HG03139 (cell line): ENCODE results near the gene PIWIL1.

Source experiments
- ATAC-seq: cut with Tn5 transposase; IDR thresholded peaks from one replicate; pipeline ENCODE4 v1.9.1; 2021; ENCODE audit not compliant: unreplicated experiment

Gene PIWIL1

DNA sequence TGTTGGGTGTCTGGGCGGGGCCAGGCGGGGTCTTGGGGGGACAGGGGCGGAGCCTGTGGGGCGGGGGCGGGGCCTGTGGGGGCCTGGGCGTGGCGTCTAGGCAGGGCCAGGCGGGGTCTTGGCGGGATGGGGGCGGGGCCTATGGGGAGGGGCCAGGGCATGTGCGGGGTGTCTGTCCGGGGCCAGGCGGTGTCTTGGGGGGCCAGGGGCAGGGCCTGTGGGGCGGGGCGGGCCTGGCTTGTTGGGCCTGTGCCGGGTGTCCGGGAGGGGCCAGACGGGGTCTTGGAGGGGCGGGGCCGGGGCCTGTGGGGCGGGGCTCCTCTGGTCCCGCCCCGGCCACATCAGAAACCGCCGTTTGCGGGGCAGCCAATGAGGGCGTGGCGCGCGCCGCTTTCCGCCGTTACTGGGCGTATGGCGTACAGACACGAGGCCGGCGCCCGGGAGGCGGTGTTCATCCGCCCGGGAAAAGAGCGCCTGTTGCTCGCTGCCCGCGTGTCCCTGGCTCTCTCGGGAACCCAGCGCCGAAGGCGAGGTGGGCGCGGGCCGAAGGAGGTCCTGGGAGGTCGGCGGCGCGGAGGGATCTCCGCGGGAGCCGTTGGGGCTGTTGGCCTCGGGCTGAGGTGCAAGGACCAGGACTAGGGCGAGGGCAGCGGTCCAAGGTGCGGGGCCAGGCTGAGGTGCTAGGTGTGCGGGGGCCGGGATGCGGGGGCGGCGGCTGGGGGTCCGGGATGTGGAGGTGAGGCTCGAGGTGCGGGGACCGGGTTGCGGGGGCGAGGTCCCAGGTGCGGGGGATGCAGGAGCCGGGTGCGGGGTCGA is at the start of gene PIWIL1:
TSS of gene PIWIL1 (plus strand) at position 400 of the 816 bp plus-strand sequence. CDS start 4,705 bp downstream, outside the sequence.
- no peak for ATAC-seq

DNA sequence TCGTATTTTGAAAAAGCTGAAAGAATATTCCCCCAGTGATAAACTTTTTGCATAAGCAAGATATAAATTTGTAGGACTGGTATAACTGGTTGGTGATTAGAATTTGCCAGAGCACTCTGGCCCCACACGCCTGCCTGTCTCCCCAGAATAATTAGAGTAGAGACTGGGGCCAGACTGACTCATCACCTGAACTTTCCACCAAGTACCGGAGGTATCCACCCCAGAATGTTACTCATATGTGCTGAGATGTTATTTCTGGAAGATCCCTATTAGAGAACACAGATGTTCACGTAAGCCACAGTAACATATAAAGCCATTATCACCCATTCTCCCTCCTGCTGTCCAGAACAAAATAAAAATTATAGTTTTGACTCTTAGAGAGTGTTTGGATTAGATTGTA is 49.5 kb upstream of the PIWIL1 start:
- no peak for ATAC-seq

DNA sequence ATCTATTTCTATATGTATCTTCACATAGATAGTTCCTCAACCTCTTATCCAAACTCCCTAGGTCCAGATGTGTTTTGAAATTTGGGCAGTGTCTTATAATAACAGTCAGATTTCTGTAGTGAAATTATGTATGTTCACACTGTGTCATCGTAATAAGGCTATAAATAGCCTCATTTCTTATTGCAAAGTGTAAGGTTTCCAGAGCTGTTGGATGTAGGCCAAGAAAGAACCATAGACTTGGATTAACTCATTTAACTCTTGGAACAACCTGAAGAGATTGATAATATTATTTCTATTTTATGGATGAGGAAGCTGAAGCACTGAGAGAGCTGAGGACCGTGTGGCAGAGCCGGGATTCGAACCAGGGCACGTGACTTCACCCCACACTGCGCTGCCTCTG is 49.0 kb upstream of the PIWIL1 start:
- ATAC-seq, result no peak

DNA sequence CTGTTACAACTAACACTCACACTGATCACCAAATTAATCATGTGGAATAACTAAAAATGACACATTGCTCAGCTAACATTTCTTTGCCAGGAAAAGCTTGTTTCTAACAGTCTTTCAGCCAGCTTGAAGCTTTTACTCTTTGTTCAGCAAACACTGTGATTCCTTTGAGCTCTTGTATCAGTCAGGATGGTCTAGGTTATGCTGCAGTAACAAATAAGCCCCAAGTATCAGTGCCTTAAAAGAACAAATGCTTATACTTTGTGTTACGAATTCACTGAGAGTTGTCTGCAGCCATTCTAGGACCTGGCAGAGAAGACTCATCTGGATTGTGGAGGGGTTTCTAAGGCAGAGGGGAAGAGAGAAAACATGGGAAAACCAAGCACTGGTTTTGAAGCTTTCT is 47.6 kb upstream of the PIWIL1 start:
- ATAC-seq, result no peak

DNA sequence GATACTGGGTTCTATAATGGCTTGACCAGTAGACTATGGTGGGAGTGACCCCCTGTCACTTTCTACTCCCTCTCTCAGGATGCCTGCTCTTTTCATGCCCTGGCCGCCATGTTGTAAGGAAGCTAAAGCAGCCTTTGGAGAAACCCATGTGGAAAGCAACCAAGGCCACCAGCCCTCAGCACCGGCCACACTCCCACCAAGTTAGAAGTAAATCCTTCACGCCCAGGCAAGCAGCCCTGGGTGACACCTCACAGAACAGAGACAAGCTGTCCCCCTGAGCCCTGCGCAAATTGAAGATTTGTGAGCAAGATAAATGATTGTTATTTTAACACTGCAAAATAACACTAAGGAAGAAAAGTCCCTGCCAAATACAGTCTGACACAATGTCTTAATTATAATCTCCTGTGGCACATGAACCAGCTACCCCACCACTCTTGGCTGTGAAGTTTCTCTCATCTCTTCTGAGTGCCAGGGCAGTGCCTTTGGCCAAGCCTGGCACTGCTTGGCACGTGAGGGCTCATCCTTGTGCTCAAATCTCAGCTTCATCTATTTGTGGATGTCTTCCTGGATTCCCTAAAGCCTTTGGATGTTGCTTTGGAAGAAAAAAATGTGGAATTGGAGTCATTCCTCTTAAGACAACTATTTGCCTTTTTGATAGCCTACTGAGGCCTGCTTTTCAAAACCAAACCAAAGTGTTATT is 39.2 kb upstream of the PIWIL1 start:
- ATAC-seq, result no peak

DNA sequence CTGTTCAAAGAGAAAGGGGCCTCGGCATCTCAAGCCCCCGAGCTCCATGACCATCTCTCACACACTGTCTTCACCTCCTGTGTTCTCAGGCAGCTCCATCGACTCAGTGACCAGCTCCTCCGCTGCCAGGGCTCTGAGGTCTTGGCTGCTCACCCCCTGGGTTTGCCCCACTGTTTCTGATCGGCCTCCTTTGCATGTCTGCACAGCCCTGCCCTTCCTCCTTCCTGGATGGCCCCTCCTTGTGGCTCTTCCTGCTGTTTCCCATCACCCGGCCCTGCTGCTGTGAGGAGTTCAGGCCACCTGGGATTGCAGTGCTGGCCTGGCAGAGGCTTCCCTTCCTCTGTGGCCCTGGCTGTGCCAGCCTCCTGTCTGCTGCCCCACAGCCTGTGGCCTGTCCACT is 38.1 kb upstream of the PIWIL1 start:
- no peak for ATAC-seq

DNA sequence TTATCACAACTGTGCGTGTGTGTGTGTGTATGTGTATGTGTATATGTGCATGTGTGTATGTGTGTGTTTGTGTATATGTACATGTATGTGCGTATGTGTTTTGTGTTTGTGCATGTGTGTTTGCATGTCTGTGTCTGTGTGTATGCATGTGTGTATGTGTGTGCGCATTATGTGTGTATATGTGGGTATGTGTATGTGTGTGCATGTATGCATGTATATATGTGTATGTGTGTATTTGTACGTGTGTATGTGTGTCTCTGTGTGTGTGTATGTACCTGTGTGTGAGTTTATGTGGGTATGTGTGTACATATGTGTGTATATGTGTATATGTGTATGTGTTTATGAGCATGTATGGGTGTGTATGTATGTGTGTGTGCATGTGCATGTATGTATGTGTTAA is 37.6 kb upstream of the PIWIL1 start:
- ATAC-seq, result no peak

DNA sequence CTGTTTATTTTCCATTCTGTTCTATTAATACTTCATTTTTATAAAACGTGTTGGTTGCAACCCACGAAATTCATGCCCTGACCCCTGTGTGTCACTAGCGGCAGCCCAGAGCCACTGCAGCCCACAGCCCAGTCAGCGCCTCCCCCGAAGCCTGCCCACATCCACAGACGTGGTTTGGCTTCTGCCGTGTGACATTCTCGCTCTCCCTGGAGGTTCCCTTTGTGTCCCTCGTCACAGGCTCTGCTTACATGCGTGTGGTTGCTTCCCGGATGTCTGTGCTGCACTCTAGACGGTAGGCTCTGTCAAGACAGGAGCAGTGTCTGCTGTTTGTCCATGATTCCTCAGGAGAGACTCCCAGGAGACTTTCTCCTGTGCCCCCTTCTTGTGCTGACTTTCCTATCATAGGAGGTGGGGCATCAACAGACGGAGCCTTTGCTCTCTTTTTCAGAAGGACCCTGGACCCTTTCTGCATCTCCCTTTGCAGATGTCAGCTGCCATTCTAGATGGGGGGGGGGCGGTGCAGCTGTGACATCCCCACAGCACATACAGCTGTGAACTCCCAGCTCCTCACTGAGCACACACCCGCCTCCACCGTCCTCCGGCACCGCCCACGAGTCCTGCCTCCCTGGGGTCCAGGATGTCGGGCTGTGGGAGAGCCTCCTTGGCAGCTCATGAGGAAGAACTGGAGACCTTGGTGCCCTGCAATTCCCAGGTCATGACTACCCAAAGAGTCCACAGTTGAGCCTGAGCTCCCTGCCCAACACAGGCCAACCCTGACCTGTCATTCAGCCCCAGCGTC is 36.8 kb upstream of the PIWIL1 start:
- no peak for ATAC-seq

DNA sequence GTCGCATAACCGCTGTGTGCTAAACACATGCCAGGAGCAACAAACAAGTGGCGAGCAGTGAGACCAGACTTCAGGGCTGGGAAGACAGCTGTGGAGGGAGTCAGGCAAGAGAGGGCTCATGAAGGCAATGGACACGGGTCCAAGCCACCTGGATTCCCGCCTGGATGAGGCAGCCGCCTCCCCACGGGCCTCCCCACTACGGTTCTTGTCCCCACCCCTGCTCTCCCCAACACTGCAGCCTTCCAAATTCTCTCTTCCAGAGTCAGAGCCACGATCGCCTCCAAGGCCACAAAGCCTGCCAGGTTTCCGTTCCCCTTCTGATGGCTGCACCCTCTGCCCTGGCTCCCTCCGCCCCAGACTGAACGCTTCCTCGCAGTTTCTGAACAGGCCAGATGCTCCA is 36.1 kb upstream of the PIWIL1 start:
- ATAC-seq, result no peak

DNA sequence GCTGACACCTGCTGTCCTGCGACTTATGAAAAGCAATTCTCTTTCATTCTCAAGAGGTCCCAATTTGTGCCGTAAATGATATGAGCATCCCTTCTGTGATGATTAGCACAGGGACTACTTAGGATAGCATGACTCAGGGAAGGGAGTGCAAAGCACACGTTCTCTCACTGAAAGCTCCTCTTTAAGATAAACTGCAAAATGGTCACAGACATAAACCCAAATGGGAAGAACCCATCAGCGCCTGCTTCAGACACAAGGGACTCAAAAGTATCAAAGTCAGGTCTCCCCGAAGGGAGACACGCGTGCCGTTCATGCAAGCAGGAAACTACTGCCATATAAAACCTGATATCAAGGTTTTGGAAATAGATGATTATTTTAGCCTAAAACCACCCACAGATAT is 33.9 kb upstream of the PIWIL1 start:
- no peak for ATAC-seq

DNA sequence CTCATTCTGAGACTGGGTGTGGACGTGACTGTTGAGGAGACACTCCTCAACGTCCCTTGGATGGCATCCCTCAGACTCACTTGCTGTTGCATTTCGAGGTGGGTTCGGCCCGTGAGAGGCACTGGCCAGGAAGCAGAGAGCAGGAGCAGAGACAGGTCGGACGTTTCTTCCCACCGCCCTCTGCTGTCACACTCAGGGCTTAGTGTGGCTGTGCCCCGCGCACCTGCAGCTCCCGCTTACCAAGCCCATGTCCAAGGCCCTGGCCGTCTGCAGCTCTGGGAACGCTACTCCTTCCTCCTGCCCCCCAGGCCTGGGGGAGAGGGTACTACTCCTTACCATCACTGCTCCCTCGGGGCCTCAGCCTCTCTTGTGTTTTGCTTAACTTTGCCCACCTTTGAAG is 29.8 kb upstream of the PIWIL1 start:
- ATAC-seq, result no peak

DNA sequence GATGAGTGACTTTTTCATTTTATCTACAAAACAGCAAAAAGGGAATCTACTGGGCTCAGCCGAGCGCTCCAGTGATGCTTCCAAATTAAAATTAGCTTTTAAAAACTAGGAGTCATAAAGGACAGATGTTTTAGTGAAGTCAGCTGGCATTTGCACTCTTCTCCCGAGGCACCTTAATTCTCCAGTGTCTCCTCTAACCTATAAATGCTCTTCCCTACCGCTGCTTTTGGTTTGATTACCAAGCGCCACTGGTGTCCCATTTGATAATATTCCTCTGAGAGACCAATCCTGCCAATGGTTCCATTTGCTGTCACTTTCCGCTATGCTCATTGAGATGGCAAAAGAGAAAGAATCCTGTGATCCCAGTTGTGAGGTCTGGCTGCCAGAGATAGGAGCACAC is 29.3 kb upstream of the PIWIL1 start:
- ATAC-seq, result no peak

DNA sequence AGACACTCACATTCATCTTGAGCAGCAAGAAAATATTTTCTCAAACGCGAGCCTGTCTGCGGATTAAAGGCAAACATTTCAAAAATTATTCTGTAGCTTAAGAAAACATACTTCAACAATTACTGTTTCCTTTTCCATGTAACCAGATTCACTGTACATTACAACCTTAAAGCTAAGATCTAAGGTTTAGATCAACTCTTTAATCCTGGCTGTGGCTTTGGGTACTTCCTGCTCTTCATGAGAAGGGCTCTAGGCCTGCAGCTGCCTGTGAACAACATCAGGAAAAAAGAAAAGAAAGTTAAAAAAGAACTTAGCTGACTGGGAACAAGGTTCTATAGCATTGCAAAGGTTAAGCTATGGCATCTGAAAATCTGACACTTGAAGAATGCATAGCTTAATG is 21.4 kb upstream of the PIWIL1 start:
- ATAC-seq, result no peak

DNA sequence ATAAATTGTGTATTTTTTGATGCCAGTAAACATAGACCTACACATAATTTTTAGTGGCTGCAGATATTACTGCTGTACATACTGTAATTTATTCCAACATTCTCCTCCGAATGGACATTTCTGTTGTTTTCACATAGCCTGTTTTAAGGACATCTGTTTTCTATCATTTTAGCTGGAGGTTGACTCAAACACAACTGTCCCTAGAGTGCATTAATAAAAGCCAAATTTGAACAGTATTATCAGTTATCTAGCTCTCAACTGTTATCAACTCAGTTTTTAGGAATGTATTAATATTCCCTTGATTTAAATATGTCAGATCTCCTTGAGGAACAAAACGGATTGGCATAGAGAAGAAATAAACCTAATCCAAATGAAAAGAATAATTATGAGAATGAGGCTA is 17.2 kb upstream of the PIWIL1 start:
- ATAC-seq, result no peak

DNA sequence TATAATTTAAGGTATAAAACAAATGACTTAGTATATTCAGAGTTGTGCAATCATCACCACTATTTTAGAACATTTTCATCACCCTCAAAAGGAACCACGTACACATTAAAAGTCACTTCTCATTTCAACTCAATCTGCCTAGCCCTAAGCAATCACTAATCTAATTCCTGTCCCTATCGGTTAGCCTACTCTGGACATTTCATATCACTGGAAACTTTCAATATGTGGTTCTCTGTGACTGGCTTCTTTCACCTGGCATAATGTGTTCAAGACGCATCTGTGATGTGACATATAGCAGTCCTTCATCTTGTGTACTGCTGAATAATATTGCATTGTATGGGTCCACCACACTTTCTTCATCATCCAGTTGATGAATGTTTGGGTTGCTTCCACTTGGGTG is 15.4 kb upstream of the PIWIL1 start:
- no peak for ATAC-seq

DNA sequence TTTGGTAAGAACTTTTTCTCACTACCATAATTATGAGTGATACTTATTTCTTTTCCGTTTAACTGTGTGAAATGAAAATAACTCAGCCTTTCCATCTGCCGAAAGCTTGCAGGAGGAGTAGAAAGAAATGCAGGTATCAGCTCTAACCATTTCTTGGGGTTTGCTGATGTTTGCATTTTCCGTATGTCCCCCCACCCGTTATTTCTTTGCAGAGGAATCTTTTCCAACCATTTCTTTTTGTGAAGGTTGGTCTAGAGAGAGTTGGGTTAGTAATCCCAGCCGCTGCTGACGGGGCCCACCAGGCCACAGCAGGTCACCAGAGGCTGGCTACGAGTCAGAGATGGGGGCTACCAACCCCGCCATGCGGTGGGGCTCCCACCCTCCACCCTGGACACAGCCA is 7.0 kb upstream of the PIWIL1 start:
- ATAC-seq, result no peak

DNA sequence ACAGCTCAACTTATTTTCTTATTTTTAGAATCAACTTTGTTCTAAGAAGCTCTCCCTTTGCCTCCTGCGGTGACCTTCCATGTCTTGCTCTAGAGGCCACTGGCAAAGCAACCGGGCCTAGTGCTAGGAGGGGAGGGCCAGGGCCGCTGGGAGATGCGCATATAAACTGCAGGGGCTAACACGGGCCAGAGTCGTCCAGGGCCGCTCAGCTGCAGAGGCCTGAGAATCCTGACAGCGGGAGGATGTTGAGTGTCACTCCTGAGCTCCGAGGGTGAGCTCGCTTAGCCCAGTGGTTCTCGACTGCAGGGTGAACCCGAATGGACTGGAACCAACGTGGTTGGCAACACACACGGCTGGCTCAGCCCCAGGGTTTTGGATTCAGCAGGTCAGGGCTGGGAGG is 6.5 kb upstream of the PIWIL1 start:
- no peak for ATAC-seq

DNA sequence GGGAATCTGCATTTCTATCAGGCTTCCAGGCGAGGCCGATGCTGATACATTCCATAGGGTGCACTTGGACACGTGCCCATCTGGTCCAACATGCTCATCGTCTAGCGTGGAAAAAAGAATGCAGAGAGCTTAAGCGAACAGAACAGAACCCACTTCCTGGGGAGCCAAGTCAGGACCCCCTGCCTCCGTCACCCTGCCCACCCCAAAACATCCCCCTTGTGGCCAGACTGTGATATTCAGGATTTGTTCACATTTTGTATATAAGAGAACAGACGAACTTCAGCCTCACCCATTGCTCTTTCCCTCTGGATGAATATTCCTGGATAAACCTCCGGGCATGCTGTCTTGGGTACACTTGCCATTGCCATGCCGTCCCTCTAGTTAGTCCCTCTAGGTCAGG is 4.3 kb upstream of the PIWIL1 start:
- no peak for ATAC-seq

DNA sequence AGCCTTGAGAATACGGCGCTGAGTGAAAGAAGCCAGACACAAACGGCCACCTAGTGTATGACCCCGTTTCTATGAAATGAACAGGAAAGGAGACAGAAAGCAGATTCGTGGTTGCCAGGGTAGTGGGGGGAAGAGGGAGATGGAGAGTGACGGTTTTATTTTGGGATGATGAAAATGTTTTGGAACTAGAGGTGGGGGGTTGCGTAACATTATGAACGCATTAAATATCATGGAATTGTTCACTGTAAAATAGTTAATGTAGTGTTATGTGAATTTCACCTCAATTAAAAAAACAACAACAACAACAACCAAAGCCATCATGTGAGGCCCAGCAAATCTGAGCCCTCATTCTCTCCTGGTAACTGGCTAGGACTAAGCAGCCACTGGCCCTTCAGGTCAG is 3.3 kb upstream of the PIWIL1 start:
- ATAC-seq, result no peak

DNA sequence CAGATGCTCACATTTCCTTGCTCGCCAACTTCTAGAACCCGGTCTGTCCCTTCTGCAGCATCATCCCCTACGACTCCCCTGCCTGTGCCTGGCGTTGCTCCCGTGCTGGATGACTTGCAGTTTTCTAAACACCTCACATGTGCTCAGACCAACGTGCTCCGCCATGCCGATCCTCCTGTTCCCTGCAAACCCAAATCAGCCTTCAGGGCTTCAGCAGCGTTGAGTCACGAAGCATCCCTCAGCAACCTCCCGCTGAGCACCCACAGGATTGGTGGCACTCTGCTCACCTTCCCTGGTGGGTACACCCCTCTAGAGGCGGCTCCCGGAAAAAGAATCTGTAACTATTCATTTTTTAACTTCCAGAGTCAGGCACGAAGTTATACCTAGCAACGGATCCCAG is 2.8 kb upstream of the PIWIL1 start:
- ATAC-seq, result no peak

DNA sequence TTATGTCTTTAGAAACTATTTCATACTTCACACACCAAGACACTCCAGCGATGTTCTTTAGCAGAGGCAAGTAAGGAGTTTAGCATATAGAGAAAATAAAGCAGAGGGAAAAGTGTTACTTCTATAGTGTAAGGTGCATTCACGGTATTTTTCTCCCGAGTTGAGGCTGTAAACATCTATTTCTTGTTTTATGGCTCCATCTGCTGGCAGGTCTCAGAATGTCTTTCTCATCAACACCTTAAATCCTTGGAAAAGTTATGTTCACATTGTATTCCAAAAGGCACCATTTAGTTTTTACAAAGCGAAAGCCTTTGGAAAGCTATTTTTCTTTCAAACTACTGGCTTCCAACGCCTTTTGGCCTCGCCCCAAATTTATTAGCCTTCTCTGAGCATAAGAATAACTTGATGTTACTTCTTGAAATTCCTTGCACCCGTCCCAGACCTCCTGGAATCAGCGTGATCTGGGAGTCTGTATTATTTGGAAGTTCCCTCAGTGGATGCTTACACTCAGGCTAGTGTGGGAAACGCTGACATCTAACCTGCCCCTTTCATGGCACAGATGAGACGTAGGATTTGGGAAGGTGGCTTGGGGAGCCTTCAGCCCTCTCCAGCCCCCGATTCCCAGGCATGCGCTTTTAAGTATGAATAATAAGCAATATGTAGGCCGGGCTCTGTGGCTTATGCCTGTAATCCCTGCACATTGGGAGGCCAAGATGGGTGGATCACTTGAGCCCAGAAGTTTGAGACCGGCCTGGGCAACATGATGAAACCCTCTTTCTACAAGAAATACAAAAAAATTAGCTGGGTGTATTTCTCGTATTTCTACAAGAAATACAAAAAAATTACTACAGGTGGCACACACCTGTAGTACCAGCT is 1.9 kb upstream of the PIWIL1 start:
- no peak for ATAC-seq
